Neural cell (in vitro differentiated cells): Measurements from ENCODE around the gene UBXN2A.

Source experiments
- CTCF ChIP-seq: fragments of 450-650 bp; IDR thresholded peaks from 2 replicates; pipeline ENCODE4 v1.5.1; 2014; ENCODE audit warnings: antibody characterized with exemption, mild to moderate bottlenecking, moderate library complexity; ENCODE audit not compliant: poor library complexity, severe bottlenecking
- EP300 ChIP-seq: fragments of 450-650 bp; conservative IDR thresholded peaks from 2 replicates; pipeline ENCODE4 v1.6.1; 2014; ENCODE audit warnings: antibody characterized with exemption, mild to moderate bottlenecking, moderate library complexity; ENCODE audit not compliant: poor library complexity, severe bottlenecking
- EZH2 ChIP-seq: fragments of 200-600, 300-800 bp; shearing (Covaris generic), sonication (generic); IDR thresholded peaks from 2 replicates; pipeline ENCODE4 v1.6.1; 2014; ENCODE audit warnings: antibody characterized with exemption, low read length, borderline replicate concordance, mild to moderate bottlenecking; ENCODE audit not compliant: insufficient read depth, poor library complexity, severe bottlenecking
- POLR2AphosphoS5 ChIP-seq: IDR thresholded peaks from 2 replicates; pipeline ENCODE4 v1.6.1; 2012
- REST ChIP-seq: IDR thresholded peaks from 2 replicates; pipeline ENCODE4 v1.6.1; 2012; ENCODE audit warnings: borderline replicate concordance
- SMC3 ChIP-seq: fragments of 450-650 bp; conservative IDR thresholded peaks from 2 replicates; pipeline ENCODE4 v1.6.1; 2014; ENCODE audit warnings: antibody characterized with exemption, mild to moderate bottlenecking, moderate library complexity; ENCODE audit not compliant: poor library complexity
- TAF1 ChIP-seq: IDR thresholded peaks from 2 replicates; pipeline ENCODE4 v1.6.1; 2012; ENCODE audit warnings: low read depth

DNA sequence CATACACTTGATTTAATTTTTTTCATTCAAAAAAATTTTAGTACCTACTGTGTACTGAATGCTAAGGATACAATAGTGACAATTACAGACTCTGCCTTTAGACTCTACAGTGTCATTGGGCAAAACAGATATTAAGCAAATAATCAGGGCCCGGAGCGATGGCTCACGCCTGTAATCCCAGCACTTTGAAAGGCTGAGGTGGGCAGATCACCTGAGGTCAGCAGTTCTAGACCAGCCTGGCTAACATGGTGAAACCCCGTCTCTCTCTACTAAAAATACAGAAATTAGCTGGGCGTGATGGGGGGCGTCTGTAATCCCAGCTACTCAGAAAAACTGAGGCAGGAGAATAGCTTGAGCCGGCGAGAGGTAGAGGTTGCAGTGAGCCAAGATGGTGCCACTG is 1.4 kb downstream of the UBXN2A start:
- TF ChIP-seq CTCF (no peak), EP300 (no peak), POLR2AphosphoS5 (no peak), EZH2 (no peak), REST (no peak), TAF1 (no peak), SMC3 (no peak)
